Parathyroid adenoma (tissue), 2 donors: Measurements from ENCODE around the gene ZNF76.

ENCODE experiments used
- H2AFZ ChIP-seq: fragments of 300-600 bp; sonication (generic); one replicate; pipeline ENCODE4 v1.7.0; 2017; ENCODE audit warnings: antibody characterized with exemption, mild to moderate bottlenecking
- H3K27ac ChIP-seq: fragments of 300-600 bp; sonication (generic); one replicate; pipeline ENCODE4 v1.7.0; 2017
- H3K27me3 ChIP-seq: fragments of 300-600 bp; sonication (generic); one replicate; pipeline ENCODE4 v1.7.0; 2017; ENCODE audit warnings: low read length; ENCODE audit not compliant: control insufficient read depth, insufficient read depth
- H3K36me3 ChIP-seq: fragments of 300-600 bp; sonication (generic); one replicate; pipeline ENCODE4 v1.7.0; 2017; ENCODE audit warnings: low read length; ENCODE audit not compliant: control insufficient read depth, insufficient read depth
- H3K4me1 ChIP-seq: fragments of 300-600 bp; sonication (generic); one replicate; pipeline ENCODE4 v1.7.0; 2017; ENCODE audit warnings: control low read depth
- H3K4me2 ChIP-seq: fragments of 300-600 bp; sonication (generic); one replicate; pipeline ENCODE4 v1.7.0; 2017; ENCODE audit warnings: low read length
- H3K4me3 ChIP-seq: fragments of 300-600 bp; sonication (generic); one replicate; pipeline ENCODE4 v1.7.0; 2017; ENCODE audit warnings: low read depth, low read length
- H3K79me2 ChIP-seq: fragments of 300-600 bp; sonication (generic); one replicate; pipeline ENCODE4 v1.7.0; 2017; ENCODE audit warnings: control low read depth
- H3K9ac ChIP-seq: fragments of 300-600 bp; sonication (generic); one replicate; pipeline ENCODE4 v1.7.0; 2017; ENCODE audit warnings: mild to moderate bottlenecking
- H3K9me3 ChIP-seq: fragments of 300-600 bp; sonication (generic); one replicate; pipeline ENCODE4 v1.7.0; 2017; ENCODE audit warnings: low read length; ENCODE audit not compliant: control insufficient read depth
- CTCF ChIP-seq: fragments of 300-600 bp; sonication (generic); IDR thresholded peaks from one replicate; pipeline ENCODE4 v1.7.0; 2017; ENCODE audit warnings: antibody characterized with exemption, mild to moderate bottlenecking
- donor health status: primary hyperparathyroidism.

Gene ZNF76

GRCh38 chr6:35311390-35312075 lies 52.0 kb downstream of the ZNF76 start:
- TF ChIP-seq CTCF, result no peak
- Histone ChIP-seq H3K27ac (no peak overlapping the region), H3K9ac (no peak overlapping the region), H3K27me3 (no peaks in the 10 kb centered on the region), H3K4me2 (no peak overlapping the region), H3K79me2 (no peaks in the 10 kb centered on the region), H2AFZ (no peak overlapping the region), H3K4me1 (no peaks in the 10 kb centered on the region), H3K9me3 (no peaks in the 10 kb centered on the region), H3K36me3 (no peaks in the 10 kb centered on the region), H3K4me3 (no peak overlapping the region)

- Histone ChIP-seq H3K79me2 (no peaks in the 10 kb centered on the region), H3K9ac (no peak overlapping the region), H3K4me1 (no peaks in the 10 kb centered on the region), H3K27me3 (no peaks in the 10 kb centered on the region), H3K27ac (no peak overlapping the region), H3K9me3 (no peaks in the 10 kb centered on the region), H3K36me3 (no peaks in the 10 kb centered on the region), H2AFZ (no peak overlapping the region), H3K4me2 (no peak overlapping the region), H3K4me3 (no peak overlapping the region)
- TF ChIP-seq CTCF, result no peak
These were observed 52.7 kb downstream of the ZNF76 start for GRCh38 chr6:35312076-35312800.

- H3K27ac ChIP-seq, result no peak overlapping the region
- H3K79me2 ChIP-seq, result no peaks in the 10 kb centered on the region
- H3K9ac ChIP-seq, result no peak overlapping the region
- no peak overlapping the region for H3K4me2 ChIP-seq
- no peaks in the 10 kb centered on the region for H3K9me3 ChIP-seq
- no peak for TF ChIP-seq CTCF
- peaks cover 3% of the 10 kb centered on the region for H3K4me1 ChIP-seq
- no peak overlapping the region for H3K4me3 ChIP-seq
- no peaks in the 10 kb centered on the region for H3K27me3 ChIP-seq
- H2AFZ ChIP-seq, result no peak overlapping the region
- no peaks in the 10 kb centered on the region for H3K36me3 ChIP-seq
These were observed 53.3 kb downstream of the ZNF76 start for GRCh38 chr6:35312807-35313206.

GRCh38 chr6:35317483-35318195 lies 58.1 kb downstream of the ZNF76 start:
- H3K4me1 ChIP-seq, result peaks cover 3% of the 10 kb centered on the region
- peak overlapping the region; percentile 43 for H3K27ac ChIP-seq
- H3K27me3 ChIP-seq, result no peaks in the 10 kb centered on the region
- TF ChIP-seq CTCF, result no peak
- no peak overlapping the region for H3K9ac ChIP-seq
- H3K4me3 ChIP-seq, result peak overlapping the region; percentile 59
- H3K36me3 ChIP-seq, result no peaks in the 10 kb centered on the region
- peak overlapping the region; percentile 70 for H3K4me2 ChIP-seq
- H3K79me2 ChIP-seq, result no peaks in the 10 kb centered on the region
- no peaks in the 10 kb centered on the region for H3K9me3 ChIP-seq
- H2AFZ ChIP-seq, result peak overlapping the region; percentile 94
